Fibroblast of lung (primary cell): ENCODE results near the gene IRX1.

ENCODE experiments used
- EZH2 ChIP-seq: IDR thresholded peaks from 2 replicates; pipeline ENCODE4 v1.5.1; 2012; ENCODE audit warnings: low read length, control low read depth, mild to moderate bottlenecking; ENCODE audit errors: missing control alignments
- TF ChIP-seq, protein P1 (sequence below), 2 donors: IDR thresholded peaks in 1 of 2; conservative IDR thresholded peaks in 1 of 2; 1 replicate in 1 of 2; 2 replicates in 1 of 2; pipeline ENCODE4 v1.5.1; 2011 to 2012; ENCODE audit warnings: low read length in 2 of 2, control low read depth in 1 of 2, inconsistent platforms in 1 of 2, low read depth in 1 of 2, mild to moderate bottlenecking in 1 of 2

DNA sequence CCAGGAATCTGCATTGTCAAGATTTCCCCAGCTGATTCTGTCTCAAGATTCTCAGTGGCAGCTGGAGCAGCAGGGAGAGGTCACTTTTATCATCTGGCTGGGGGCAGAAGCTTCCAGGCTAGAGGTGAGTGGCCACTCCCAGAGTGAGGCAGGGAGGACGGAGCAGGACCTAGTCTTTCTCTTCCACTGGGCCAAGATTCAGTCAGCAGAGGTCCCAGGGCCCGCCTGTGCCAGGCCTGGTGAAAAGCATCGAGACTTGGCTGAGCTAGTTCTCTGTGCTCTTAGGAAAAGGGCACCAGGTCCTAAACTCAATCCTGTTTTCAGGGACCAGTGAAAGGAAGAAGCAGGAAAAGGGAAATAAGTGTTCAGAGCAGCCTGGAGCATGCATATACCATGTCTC is 46.6 kb downstream of the IRX1 start:
- TF ChIP-seq, protein P1, sequence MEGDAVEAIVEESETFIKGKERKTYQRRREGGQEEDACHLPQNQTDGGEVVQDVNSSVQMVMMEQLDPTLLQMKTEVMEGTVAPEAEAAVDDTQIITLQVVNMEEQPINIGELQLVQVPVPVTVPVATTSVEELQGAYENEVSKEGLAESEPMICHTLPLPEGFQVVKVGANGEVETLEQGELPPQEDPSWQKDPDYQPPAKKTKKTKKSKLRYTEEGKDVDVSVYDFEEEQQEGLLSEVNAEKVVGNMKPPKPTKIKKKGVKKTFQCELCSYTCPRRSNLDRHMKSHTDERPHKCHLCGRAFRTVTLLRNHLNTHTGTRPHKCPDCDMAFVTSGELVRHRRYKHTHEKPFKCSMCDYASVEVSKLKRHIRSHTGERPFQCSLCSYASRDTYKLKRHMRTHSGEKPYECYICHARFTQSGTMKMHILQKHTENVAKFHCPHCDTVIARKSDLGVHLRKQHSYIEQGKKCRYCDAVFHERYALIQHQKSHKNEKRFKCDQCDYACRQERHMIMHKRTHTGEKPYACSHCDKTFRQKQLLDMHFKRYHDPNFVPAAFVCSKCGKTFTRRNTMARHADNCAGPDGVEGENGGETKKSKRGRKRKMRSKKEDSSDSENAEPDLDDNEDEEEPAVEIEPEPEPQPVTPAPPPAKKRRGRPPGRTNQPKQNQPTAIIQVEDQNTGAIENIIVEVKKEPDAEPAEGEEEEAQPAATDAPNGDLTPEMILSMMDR (conservative IDR thresholded peaks at IDR 0.05 in 1 of 2, IDR thresholded peaks at IDR 0.05 in 1 of 2; ENCODE audit: low read depth in 1 of 2, low read length in 2 of 2): no peak
- TF ChIP-seq EZH2: no peak
